NCI-H2196 treated with DMSO at 0.1 percent for 48 hours (cell line): ENCODE measurements around the gene MAPKAP1.
"Not testable (repeated sequence)": the region's sequence is repeated elsewhere in the genome, so short reads cannot be mapped to it uniquely, and the experiment has no call there.

ENCODE experiments used
- DNase-seq: peaks from one replicate; lab custom pipeline; 2025; ENCODE audit not compliant: unreplicated experiment; lab: John Stamatoyannopoulos, UW

Gene MAPKAP1

GRCh38 chr9:125571824-125572223 is 135.2 kb downstream of the MAPKAP1 start:
- not testable (repeated sequence) for DNase-seq

GRCh38 chr9:125570246-125570645 is 136.8 kb downstream of the MAPKAP1 start:
- no peak for DNase-seq

- DNase-seq, result no peak
These were observed 138.4 kb downstream of the MAPKAP1 start for GRCh38 chr9:125568621-125569020.

GRCh38 chr9:125566051-125566450 is 141.0 kb downstream of the MAPKAP1 start:
- not testable (repeated sequence) for DNase-seq

- no peak for DNase-seq
These were observed 141.9 kb downstream of the MAPKAP1 start for GRCh38 chr9:125565126-125565525.

GRCh38 chr9:125564631-125565030 is 142.4 kb downstream of the MAPKAP1 start:
- DNase-seq, result no peak

- no peak for DNase-seq
These were observed 145.4 kb downstream of the MAPKAP1 start for GRCh38 chr9:125561509-125562148.

- no peak for DNase-seq
These were observed 147.1 kb downstream of the MAPKAP1 start for GRCh38 chr9:125559894-125560293.

GRCh38 chr9:125559194-125559593 is 147.8 kb downstream of the MAPKAP1 start:
- DNase-seq, result no peak

GRCh38 chr9:125558453-125559092 is 148.4 kb downstream of the MAPKAP1 start:
- DNase-seq, result peak; percentile 58

GRCh38 chr9:125556046-125556721 is 150.8 kb downstream of the MAPKAP1 start:
- DNase-seq, result no peak

- no peak for DNase-seq
These were observed 152.3 kb downstream of the MAPKAP1 start for GRCh38 chr9:125554726-125555125.

GRCh38 chr9:125551781-125552180 is 155.2 kb downstream of the MAPKAP1 start:
- no peak for DNase-seq

GRCh38 chr9:125549891-125550885 is 156.8 kb downstream of the MAPKAP1 start:
- DNase-seq, result no peak

GRCh38 chr9:125549465-125549871 is 157.5 kb downstream of the MAPKAP1 start:
- peak; percentile 31 for DNase-seq

GRCh38 chr9:125549039-125549438 is 158.0 kb downstream of the MAPKAP1 start:
- no peak for DNase-seq

- no peak for DNase-seq
These were observed 158.9 kb downstream of the MAPKAP1 start for GRCh38 chr9:125548141-125548540.

GRCh38 chr9:125547368-125547767 is 159.6 kb downstream of the MAPKAP1 start:
- DNase-seq, result no peak

GRCh38 chr9:125545845-125546244 is 161.2 kb downstream of the MAPKAP1 start:
- no peak for DNase-seq

- DNase-seq, result no peak
These were observed 161.9 kb downstream of the MAPKAP1 start for GRCh38 chr9:125544988-125545651.
